ENCODE results near the gene PRPF38B.
"Not testable (repeated sequence)": the region's sequence is repeated elsewhere in the genome, so short reads cannot be mapped to it uniquely, and the experiment has no call there.

The PRPF38B gene

GRCh38 chr1:108699375-108700332 is 7.5 kb downstream of the PRPF38B start:
- Histone ChIP-seq H4K20me1 (peaks cover 66% of the 10 kb centered on the region), H3K36me3 (peaks cover 68% of the 10 kb centered on the region), H3K9me3 (no peaks in the 10 kb centered on the region), H3K4me1 (peaks cover 11% of the 10 kb centered on the region), H3K27me3 (no peaks in the 10 kb centered on the region), H3K27ac (no peak overlapping the region), H3K9ac (no peak overlapping the region), H3K4me3 (no peak overlapping the region), H3K4me2 (no peak overlapping the region)
- TF ChIP-seq Cebpa-rat (IDR thresholded peaks at IDR 0.05): no peak

DNA sequence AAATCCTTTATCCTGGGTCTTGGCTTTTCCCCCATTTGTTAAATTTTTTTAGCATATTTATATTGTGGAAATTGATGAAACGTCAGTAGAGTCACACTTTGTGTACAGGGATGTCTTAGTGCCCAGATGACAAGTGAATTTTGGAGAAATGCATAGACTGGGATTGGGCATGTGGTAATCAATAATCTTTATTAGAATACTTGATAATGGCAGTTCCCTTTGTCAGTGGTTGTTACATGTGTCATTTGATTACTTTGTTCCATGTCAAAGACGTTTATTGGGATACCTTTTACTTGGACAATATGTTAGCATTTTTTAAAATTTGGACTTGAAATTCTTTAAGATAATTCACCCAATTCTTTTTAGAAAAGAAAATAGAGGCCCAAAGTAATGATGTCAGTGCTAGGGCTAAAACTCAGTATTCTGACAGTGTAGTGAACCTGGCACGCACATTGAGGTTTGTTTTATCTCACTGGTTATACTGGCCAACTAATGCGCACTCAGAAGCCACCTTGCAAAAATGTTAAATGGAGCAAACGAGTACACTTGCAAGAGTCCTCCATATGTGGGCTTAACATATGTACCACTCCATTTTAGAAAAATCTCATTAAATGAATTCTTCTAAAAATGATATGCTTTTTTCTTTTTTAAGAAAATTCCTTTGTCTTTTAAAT is 9.2 kb downstream of the PRPF38B start:
- H4K20me1 ChIP-seq: peaks cover 50% of the 10 kb centered on the region
- H3K4me3 ChIP-seq: no peak overlapping the region
- no peaks in the 10 kb centered on the region for H3K4me1 ChIP-seq
- no peak overlapping the region for H3K9ac ChIP-seq
- TF ChIP-seq Cebpa-rat (IDR thresholded peaks at IDR 0.05): no peak
- peaks cover 60% of the 10 kb centered on the region for H3K36me3 ChIP-seq
- H3K27me3 ChIP-seq: no peaks in the 10 kb centered on the region
- H3K9me3 ChIP-seq: no peaks in the 10 kb centered on the region
- no peak overlapping the region for H3K4me2 ChIP-seq
- no peak overlapping the region for H3K27ac ChIP-seq

- H3K36me3 ChIP-seq: peaks cover 52% of the 10 kb centered on the region
- H3K27ac ChIP-seq, H3K4me2 ChIP-seq, H3K27me3 ChIP-seq, H3K4me3 ChIP-seq, H3K9ac ChIP-seq, H3K9me3 ChIP-seq, H3K4me1 ChIP-seq: not testable (repeated sequence)
- H4K20me1 ChIP-seq: peaks cover 43% of the 10 kb centered on the region
These were observed 10.0 kb downstream of the PRPF38B start for GRCh38 chr1:108702109-108702508.

GRCh38 chr1:108703939-108704338 is 11.8 kb downstream of the PRPF38B start:
- TF ChIP-seq Cebpa-rat (IDR thresholded peaks at IDR 0.05): no peak
- H3K27ac ChIP-seq: no peak overlapping the region
- no peak overlapping the region for H3K9ac ChIP-seq
- H4K20me1 ChIP-seq: peaks cover 32% of the 10 kb centered on the region
- H3K27me3 ChIP-seq: no peaks in the 10 kb centered on the region
- no peaks in the 10 kb centered on the region for H3K9me3 ChIP-seq
- peaks cover 34% of the 10 kb centered on the region for H3K36me3 ChIP-seq
- H3K4me1 ChIP-seq: no peaks in the 10 kb centered on the region
- no peak overlapping the region for H3K4me2 ChIP-seq
- no peak overlapping the region for H3K4me3 ChIP-seq

DNA sequence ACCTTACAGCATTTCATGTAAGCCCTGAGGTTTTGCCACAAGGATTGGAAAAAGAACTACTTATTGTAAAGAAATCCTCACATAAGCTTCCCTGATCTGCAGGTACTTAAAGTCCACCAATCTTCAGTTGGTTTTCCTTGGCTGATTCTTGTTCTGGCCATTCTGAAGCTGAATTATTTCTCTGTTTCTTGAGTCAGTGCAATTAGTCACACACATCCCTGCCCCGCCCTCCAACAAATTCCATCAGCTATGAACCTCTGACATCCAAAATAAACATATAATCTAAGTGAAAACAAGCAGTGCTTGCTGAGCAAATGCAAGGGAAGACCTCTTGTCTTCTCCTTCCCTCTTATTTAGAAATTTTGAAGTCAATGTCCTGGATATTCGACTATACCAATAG is 12.4 kb downstream of the PRPF38B start:
- no peak overlapping the region for H3K4me3 ChIP-seq
- no peaks in the 10 kb centered on the region for H3K9me3 ChIP-seq

DNA sequence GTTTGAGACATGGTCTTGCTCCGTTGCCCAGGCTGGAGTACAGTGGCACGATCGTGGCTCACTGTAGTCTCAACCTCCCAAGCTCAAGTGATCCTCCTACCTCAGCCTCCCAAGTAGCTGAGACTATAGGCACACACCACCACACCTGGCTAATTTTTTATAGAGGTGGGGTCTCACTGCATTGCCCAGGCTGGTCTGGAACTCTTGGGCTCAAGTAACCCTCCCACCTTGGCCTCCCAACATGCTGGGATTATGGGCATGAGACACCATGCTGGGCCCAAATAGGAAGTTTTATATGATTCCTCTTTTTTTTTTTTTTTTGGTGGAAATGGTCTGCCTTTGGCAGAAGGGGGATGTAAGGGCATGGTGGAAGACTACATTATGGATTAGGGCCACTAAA is 14.5 kb downstream of the PRPF38B start:
- no peak overlapping the region for H3K9ac ChIP-seq
- peaks cover 7% of the 10 kb centered on the region for H3K36me3 ChIP-seq
- H3K4me2 ChIP-seq: no peak overlapping the region
- H3K4me1 ChIP-seq: no peaks in the 10 kb centered on the region
- H3K9me3 ChIP-seq: no peaks in the 10 kb centered on the region
- H3K27me3 ChIP-seq: no peaks in the 10 kb centered on the region
- H3K27ac ChIP-seq: no peak overlapping the region
- peaks cover 7% of the 10 kb centered on the region; the same call in 1 of the 2 replicates for H4K20me1 ChIP-seq
- TF ChIP-seq Cebpa-rat (IDR thresholded peaks at IDR 0.05): no peak
- no peak overlapping the region for H3K4me3 ChIP-seq

More for the DNA sequence above, 12.4 kb downstream of the PRPF38B start:
- Histone ChIP-seq H3K27me3 (no peaks in the 10 kb centered on the region), H4K20me1 (peaks cover 26% of the 10 kb centered on the region), H3K36me3 (peaks cover 28% of the 10 kb centered on the region), H3K27ac (no peak overlapping the region), H3K9ac (no peak overlapping the region), H3K4me1 (no peaks in the 10 kb centered on the region), H3K4me2 (no peak overlapping the region)
- TF ChIP-seq Cebpa-rat (IDR thresholded peaks at IDR 0.05): no peak

DNA sequence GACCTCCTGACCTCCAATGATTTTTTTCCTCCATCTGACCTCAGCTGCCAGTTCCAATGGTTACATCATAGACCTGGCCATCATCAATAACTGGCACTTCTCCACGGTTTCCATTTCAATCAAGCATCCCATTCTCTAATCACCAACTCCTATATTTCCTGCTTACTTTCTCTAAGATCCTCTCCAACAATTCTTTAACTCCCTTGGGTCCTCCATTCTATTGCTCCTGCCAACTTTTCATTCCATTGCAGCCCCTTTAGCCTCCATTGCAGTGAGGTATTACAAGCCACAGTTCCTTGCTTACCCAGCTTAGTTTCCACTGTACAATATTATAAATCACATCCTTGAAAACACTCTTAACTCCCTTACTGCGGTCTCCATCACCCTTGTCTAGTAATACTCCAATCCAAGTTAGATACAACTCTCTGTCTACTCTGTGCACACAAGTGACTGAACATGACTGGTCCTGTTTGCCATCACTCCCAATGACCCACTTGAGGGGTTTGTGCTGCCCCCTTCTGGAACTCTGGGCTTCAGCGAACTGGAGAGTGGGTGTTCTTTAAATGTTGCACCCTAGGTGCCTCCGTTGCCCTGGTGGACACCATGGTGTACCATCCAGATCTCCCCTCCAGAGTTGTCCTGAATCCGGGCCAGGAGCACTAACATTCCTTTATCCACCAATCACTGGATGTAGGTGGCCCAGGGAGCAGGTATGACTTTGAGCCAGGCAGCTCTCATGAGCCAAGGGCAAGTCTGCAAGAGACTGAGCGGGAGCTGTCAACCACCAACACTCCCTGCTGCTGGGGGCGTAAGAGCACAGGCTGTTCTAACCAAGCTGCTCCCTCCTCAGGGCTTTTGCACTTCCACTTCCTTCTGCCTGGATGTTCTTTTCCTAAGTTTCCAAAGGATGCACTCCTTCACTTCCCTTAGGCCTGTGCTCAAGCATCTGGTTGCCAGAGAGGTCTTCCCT is 16.9 kb downstream of the PRPF38B start:
- no peaks in the 10 kb centered on the region for H4K20me1 ChIP-seq
- H3K27me3 ChIP-seq: no peaks in the 10 kb centered on the region
- no peaks in the 10 kb centered on the region for H3K4me1 ChIP-seq
- H3K4me2 ChIP-seq: no peak overlapping the region
- no peak overlapping the region for H3K4me3 ChIP-seq
- TF ChIP-seq Cebpa-rat (IDR thresholded peaks at IDR 0.05): no peak
- no peak overlapping the region for H3K27ac ChIP-seq
- H3K9me3 ChIP-seq: no peaks in the 10 kb centered on the region
- no peak overlapping the region for H3K9ac ChIP-seq
- no peaks in the 10 kb centered on the region for H3K36me3 ChIP-seq

DNA sequence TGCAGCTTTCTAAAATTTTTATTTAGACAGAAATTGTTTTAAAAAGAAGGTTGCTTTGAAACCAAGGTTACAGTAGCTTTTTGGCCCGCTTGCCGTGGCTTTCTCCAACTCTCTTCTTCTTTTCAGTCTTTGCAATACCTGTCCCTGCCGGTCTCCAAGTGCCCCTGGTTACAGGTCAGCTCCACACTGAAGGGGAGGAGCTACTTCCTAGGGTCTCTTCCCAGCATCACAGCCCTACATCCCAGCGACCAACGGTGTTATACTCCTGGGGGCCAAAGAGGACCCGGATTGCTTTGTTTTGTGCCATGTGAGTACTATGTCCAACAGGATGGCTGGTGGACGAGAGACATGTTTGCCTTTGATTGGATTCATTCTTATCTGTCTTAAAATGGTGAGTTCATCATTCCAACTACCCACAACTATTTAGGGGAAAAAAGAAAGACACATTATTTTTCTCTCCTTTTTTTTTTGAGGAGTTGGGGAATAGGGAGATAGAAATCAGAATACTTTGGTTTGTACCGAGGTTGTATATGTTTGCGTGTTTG is 20.6 kb downstream of the PRPF38B start, which contains the start of gene FNDC7:
FNDC7 (plus strand) TSS at position 303 of the 545 bp plus-strand sequence; CDS start at position 329, 26 bp downstream.
- H4K20me1 ChIP-seq: no peaks in the 10 kb centered on the region
- no peak within 1 kb of the TSS for H3K27ac ChIP-seq
- no peak within 1 kb of the TSS for H3K4me2 ChIP-seq
- H3K36me3 ChIP-seq: no peaks in the 10 kb centered on the region
- H3K9ac ChIP-seq: no peak within 1 kb of the TSS
- H3K27me3 ChIP-seq: no peaks in the 10 kb centered on the region
- H3K9me3 ChIP-seq: no peaks in the 10 kb centered on the region
- no peak within 1 kb of the TSS for H3K4me3 ChIP-seq
- no peaks in the 10 kb centered on the region for H3K4me1 ChIP-seq
- no peak for TF ChIP-seq Cebpa-rat (IDR thresholded peaks at IDR 0.05)

DNA sequence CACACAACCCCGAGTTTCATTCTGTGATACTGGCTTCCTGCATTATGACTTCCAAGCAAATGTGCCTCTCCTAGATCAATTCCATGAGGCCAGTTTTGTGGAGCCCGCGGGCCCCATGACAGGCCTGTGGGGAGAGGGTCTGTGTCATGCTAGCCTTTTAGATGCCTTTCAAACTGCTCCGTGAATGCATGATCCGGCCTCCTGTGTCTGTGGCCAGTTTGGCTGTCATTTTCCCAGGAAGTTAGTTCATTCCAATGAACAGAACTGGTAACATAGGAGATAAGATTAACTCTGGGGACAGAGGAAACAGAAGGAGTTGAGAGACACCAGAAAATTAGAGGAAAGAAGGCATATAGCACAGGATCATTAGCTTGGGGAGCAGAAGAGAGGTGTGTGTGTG is 23.8 kb downstream of the PRPF38B start:
- Histone ChIP-seq H3K36me3 (no peaks in the 10 kb centered on the region), H4K20me1 (no peaks in the 10 kb centered on the region), H3K9me3 (no peaks in the 10 kb centered on the region), H3K4me1 (peaks cover 5% of the 10 kb centered on the region), H3K27ac (no peak overlapping the region), H3K27me3 (no peaks in the 10 kb centered on the region), H3K9ac (no peak overlapping the region), H3K4me2 (no peak overlapping the region), H3K4me3 (no peak overlapping the region)
- no peak for TF ChIP-seq Cebpa-rat (IDR thresholded peaks at IDR 0.05)
